ENCODE results near the gene SLC27A3.

The SLC27A3 gene

DNA sequence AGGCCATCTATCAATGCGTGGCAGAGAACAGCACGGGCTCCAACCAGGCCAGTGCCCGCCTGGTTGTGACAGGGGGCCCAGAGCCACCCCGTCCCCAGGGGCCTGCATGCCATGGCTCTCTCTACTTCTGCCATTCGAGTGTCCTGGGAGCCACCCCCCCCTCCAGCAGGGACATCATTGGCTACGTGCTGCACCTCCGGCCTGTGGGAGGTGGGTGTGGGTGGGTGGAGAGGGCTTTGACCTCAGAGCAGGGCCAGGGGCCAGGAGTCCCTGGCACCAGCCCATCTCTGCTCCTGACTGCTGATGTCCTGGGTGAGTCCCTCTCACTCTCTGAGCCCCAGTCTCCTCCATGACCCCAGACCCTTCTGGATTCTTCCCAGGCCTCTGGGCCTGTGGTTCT is 25.3 kb downstream of the SLC27A3 start:
- DNase-seq: no peak

GRCh38 chr1:153801028-153801625 is 25.9 kb downstream of the SLC27A3 start:
- no peak for DNase-seq

- no peak for DNase-seq
Measured at GRCh38 chr1:153801786-153802697, 26.8 kb downstream of the SLC27A3 start.

GRCh38 chr1:153803470-153804056 is 28.4 kb downstream of the SLC27A3 start:
- no peak for DNase-seq

- DNase-seq: no peak
Measured at GRCh38 chr1:153804112-153804511, 28.9 kb downstream of the SLC27A3 start.

DNA sequence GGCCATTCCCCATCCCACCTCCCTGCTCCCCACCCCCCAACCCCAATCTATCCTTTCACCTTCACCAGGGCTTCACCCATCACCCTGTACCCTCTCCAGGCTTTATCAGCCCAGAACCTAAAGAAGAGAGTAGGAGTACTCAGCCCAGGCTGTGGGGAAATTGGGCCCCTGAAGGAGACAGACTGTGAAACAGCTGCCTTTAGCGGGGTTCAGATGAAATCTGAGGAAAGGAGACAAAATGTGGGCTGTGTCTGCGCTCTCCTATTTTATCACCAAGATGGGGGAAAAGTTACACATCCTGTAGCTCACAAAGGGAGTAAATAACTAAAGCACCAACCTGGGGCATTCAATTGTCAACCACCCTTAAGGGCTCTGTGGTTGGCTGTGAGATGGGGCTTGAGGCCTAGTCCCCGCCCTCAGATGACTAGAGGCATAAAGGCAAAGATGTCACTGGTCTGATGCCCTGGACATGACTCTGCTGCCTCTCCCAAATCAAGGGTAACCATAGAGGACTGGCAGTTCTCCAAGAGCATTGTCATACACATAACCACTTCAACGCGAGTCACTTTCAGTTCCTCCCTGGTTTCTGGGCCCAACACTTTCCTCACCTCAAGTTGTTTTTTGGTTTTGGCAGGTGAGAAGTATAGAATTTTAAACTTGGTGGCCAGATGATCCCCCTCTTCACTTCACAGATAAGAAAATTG is 30.0 kb downstream of the SLC27A3 start:
- DNase-seq: peak; percentile 14

- DNase-seq: no peak
Measured at GRCh38 chr1:153805886-153806719, 30.9 kb downstream of the SLC27A3 start.

DNA sequence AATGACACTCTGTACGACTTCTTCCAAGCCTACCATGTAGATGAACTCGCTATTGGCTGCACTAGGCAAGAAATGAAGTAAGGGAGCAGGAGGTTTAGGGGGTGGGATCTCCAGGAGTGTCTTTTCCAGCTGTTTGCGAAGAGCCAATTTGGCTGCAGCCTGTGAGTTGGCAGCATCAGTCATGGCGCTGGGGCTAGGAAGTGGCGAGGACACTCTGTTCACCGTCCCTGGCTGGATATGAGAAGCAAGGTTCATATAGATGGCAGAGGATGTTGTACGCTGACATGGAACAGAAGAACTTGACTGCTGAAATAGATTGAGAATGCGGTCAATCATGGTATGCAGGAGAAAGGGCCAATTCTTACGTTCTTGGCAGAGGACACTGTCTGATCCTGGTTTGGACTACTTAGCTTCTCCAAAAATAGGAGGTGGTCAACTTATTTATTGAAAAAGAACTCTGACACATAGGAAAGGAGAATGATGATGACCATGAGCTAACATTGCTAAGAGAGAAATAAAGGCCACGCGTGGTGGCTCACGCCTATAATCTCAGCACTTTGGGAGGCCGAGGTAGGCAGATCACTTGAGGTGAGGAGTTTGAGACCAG is 41.2 kb downstream of the SLC27A3 start:
- no peak for DNase-seq

DNA sequence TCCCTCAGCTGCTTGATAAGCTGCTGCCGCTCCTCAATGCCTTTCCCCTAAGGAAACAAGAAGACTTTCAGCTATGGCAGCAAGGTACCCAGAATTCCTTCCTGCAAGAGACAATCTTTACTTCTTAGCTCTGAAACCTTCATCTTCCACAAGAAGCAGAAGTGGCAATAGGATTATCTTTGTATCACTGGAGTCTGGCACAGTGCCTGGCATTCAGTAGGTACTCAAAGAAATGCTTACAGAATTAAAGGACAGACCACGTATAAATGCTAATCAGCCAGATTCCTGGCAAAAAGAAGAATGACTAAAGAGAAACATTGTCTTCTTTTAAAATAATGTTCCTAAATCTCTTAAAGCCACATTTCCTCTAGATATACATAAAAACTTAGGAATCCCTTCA is 43.7 kb downstream of the SLC27A3 start:
- DNase-seq: no peak

DNA sequence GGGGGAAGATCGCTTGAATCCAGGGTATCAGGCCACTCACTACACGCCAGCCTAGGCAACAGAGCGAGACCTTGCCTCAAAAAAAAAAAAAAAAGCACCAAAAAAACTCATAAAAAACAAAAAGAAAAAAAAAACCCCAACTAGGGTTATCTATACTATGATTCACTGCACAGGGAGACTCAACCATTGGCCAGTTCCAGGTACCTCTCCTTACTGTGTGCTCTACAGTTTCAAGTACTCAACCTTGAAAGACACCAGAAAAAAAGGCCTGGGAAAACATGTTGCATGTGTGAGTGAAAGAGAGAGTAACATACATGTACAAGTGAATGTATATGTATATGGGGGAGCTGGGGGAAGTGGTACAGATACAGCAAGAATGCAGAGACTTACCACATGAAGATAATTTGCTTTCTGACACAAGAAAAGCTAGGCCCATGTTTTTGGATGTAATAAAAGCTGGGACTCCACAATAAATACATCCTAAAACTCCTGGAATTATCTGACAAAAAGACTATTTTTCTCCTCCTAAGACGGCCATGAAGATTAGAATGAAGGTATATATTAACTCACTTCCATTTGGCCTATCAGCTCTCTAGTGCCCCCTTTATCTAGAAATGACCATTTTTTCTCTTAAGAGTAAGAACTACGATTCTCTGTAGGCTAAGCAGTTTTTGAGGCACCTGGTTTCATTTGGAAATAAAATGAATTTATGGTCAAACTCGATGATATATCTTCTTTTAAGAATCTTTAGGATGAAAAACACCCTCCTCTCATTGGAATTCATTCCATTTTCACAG is 52.2 kb downstream of the SLC27A3 start:
- no peak for DNase-seq

Measured in NCI-H69 (cell line).